NCI-H2196 (cell line): ENCODE measurements around the gene HIGD2A.

Experiments used
- DNase-seq: peaks from one replicate; lab custom pipeline; 2025; ENCODE audit not compliant: unreplicated experiment; lab: John Stamatoyannopoulos, UW

HIGD2A gene

DNA sequence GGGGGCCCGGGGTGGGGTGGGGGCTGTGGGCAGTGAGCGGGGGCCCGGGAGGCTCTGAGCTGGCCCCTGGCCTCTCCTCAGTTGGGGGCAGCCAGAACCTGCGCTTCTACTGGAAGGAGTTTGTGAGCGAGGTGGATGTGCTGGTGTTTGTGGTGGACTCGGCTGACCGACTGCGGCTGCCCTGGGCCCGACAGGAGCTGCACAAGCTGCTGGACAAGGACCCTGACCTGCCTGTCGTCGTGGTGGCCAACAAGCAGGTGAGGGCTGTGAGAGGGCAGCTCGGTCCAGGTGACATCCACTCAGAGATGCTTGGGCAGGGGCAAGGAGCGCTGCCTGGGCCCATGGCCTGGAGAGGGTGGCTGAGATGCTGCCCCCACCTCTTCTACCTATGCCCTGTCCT lies 19.8 kb upstream of the HIGD2A start:
- DNase-seq, result no peak

- no peak for DNase-seq
Observed at GRCh38 chr5:176369934-176370711, 18.4 kb upstream of the HIGD2A start.

DNA sequence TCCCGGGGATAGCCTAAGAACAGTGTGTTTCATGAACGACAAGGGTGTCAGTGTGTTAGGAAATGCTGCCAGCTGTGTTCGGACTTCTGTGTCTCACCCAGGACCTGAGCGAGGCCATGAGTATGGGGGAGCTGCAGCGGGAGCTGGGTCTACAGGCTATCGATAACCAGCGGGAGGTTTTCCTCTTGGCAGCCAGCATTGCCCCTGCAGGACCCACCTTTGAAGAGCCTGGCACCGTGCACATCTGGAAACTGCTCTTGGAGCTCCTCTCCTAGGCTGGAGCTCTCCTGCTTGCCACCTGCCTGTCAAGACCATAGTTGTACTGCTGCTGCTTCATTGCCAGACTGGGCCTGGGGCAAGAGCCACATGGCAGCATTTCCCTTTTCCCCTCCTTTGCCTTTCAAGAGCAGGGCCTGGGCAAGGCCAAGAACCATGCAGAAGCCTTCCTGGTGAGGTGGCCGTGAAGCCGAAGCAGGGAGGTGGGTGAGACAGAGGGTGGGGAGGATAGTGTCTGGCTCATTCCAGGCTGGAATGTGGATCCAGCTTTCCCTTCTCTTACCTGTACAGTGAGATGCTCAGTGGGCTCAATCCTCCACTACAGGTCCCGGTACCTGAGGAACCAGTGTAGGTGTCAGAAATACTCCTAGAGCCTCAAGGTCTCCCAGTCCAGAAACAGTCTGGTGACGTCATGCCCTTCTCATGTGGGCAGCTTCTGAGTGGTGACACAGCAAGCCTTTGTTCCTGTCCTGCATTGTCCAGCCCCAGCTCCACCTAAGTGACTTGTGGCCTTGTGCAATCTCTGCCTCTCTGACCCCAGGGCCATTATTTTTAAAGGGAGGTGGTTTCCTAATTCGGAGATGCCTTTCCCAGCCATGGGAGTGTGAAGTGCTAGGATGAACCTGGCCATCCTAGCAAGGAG lies 16.7 kb upstream of the HIGD2A start:
- no peak for DNase-seq

DNA sequence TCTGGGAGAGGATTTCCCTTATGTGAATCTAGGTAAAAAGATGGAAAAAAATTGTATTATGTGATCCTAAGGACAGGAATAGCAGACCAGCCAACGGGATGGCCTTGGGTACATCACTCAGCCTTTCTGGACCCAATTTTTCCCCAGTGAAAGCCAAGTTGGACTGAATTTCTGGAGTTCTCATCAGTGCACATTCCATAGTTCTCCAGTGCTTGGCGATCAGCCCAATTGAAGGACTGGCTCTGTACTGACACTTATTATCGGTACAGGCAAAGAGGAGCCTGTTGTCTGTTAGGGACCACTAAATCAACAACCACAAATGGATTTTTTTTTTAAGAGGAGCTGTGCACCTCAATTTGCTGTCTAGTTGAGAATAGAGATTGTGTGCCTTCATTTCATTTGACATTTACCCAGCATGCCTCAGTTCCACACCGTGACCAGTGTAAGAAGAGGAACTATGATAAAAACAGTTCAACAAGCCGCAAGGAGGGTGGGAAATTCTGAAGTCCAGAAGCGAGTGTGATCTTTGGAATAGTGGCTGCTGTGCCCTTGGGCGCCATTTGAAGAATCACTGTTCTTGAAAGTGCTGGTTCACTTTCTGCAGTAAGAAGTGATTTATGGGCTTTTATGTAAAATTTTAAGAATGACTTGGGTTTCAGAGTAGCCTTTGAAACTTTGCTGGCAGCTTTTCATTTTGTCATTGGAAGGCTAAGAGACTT lies 15.3 kb upstream of the HIGD2A start:
- no peak for DNase-seq

DNA sequence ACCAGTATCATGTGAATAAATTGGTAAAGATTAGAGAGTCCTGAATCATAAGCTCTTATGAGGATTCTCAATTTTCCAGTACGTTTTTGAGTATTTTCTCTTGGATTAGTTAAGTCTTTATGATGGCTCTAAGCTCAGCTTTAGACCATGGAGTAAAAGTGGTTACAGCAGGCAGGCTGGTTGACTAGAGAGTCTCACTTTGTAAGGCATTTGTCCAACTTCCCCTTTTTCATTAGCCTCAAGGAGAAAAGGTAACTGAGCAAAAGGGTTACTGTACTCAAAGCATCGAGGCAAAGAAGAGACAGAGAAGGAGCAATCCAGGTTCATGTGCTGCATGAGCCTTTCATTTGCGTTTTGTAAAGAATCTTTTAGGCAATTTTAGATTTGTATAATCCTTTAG lies 8.7 kb upstream of the HIGD2A start:
- DNase-seq, result no peak

DNA sequence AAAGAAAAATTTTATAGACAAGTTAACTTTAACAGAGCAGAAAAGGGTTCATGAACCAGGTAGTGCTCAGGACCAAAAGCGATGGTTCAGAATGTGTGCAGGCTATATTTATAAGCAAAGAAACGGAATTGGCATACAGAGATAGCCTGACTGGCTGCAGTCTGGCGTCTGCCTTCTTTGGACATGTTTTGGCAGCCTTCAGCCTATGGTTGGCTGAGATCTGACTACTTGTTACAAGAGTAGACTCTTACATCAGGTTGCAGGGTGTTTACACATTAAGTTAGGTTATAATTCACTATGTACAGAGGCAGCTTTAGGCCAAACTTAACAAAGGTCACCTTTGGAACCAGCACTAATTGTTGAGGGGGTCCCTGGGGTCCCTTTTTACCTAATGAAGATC lies 7.1 kb upstream of the HIGD2A start:
- DNase-seq, result no peak

DNA sequence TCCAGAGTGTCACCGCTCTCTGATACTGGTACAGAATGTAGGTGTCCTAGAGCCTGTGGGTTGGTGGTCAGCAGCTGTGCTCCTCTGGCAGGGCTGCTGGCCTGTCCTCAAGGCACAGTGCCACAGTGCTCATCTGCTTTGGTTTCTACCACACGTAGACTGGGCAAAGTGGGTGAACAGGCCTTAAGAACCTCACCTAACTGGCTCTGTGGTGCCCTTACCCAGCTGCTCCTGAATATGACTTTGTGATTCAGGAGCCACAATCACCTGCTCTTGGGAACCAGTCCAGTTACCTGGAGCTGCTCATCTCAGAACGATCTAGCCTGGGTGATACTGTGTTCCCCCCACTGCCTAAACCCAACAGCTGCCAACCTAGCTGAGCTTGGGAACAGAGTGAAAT lies 6.6 kb upstream of the HIGD2A start:
- no peak for DNase-seq

DNA sequence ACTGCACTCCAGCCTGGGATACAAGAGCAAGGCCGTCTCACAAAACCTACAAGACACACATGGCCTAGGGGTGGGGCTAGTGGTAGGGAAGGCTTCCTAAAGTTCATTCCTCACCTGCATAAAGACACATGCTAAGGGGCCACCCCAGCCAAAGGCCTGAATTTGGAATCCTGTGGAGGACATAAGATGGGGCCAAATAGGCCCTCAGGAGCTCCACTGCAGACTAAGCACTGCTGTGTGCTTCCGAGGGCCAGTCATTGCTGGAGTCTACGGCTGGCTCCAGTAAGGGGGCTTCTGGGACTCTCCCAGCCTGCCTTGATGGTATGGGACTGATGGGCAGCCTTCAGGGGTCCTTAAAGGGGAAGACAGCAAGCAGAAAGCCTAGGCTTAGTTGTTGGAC lies 5.8 kb upstream of the HIGD2A start:
- DNase-seq, result no peak

GRCh38 chr5:176383248-176383905 lies 5.2 kb upstream of the HIGD2A start:
- no peak for DNase-seq

DNA sequence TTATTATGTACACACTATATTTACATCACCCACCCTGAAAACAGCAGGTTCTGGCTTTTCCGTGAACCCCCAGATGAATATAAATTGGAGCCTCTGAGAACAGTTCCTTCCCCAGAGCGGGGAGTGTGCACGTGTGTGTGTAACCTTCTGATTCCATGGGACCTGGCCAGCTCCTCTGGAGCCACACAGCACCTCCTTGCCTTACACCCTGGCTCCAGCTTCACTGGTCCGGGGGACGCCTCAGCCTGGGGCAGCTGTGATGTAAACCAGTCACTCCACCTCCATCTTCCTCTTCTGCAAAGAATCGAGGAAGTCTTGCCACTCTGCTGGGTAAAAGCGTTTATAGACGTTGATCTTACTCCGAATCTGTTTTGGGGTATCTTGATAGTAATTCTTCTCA lies 4.6 kb upstream of the HIGD2A start:
- no peak for DNase-seq

DNA sequence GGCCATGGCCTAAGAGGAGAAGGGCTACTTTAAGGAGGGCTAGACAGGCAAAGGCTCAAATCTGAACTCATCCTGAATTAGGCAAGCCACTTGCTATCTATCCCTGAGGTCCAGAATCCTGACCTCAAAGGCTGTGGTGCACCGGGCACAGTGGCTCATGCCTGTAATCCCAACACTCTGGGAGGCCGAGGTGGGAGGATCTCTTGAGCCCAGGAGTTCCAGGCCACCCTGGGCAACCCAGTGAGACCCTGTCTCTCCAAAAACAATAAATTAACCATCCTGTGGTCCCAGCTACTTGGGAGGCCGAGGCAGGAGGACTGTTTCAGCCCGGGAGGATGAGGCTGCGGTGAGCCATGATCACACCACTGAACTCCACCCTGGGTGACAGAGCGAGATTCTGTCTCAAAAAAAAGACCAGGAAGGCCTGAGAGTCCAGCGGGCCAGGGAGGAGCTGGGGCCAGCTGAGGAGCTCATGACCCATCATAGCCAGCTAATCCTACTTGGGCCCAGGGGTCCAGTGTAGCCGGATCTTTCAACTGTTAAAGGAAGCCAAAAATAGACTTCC lies 4.1 kb upstream of the HIGD2A start:
- no peak for DNase-seq

DNA sequence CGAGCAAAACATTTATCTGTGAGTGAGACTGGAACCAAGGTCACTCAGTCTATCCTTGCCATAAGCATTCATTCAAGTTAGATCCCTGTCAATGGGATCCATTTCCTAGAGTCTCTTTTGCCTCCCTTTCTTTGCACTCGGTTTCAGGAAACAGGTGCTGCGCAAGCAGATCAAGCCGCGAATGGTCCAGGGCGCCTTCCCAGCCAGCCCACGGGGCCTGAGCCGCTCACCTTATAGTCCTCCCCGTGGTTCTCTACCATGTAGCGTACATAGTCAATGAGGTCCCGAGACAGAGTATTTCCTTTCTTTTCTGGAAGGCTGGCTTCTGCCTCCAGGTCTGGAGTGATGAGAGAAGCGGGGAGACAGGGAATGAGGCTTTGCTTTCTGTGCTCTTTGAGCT lies 3.6 kb upstream of the HIGD2A start:
- no peak for DNase-seq

- DNase-seq, result no peak
Observed at GRCh38 chr5:176386491-176386890, 2.1 kb upstream of the HIGD2A start.

DNA sequence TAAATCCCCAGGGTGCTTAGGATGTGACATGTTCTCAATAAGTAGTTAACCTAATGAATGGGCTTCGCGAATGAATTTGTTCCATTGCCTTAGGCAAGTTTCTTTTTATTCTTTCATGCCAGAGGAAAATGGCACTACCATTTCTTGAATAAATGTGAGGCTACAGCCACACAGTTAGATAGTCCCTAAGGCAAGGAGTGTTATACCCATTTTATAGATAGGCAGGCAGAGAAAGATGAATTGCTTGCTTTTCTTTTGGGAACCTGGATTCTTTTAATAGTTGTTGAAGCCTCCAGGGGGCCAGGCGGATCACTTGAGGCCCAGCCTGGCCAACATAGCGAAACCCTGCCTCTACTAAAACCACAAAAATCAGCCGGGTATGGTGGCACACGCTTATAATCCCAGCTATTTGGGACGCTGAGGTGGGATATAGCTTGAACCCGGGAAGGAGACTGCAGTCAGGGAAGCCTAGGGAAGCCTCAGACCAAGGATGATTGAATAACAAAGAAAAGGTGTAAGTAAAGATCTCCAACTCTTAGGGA lies 1.1 kb upstream of the HIGD2A start:
- no peak for DNase-seq

- no peak for DNase-seq
Observed at GRCh38 chr5:176388003-176388443, 528 bp upstream of the HIGD2A start.

- no peak for DNase-seq
Observed at GRCh38 chr5:176389135-176390123, 878 bp downstream of the HIGD2A start.

GRCh38 chr5:176391479-176391878 lies 2.9 kb downstream of the HIGD2A start:
- no peak for DNase-seq

DNA sequence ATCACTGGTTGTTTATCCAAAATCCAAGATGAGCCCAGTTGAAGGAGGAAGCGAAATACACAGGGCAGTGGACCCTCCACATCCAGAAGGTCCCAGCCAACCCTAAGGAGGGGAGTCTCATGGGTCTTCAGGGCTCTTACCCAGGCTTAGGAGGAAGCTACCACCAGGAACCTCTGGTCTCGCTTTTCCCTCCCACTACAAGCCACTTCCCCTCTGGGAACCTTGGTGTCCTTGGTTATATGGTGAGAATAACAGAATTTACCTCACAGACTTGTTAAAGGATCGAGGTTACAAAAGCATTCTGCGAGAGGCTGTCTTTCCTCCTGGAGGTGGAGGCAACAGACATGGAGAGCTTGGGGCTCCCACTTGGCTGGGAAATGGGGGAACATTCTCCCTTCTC lies 3.4 kb downstream of the HIGD2A start:
- no peak for DNase-seq

GRCh38 chr5:176392526-176392925 lies 4.0 kb downstream of the HIGD2A start:
- no peak for DNase-seq
